GM19023 (cell line): Measurements from ENCODE around the gene EPHA7.

Source experiments
- ATAC-seq: cut with Tn5 transposase; IDR thresholded peaks from one replicate; pipeline ENCODE4 v1.9.1; 2021; ENCODE audit warnings: mild to moderate bottlenecking, moderate library complexity; ENCODE audit not compliant: unreplicated experiment

EPHA7 gene

DNA sequence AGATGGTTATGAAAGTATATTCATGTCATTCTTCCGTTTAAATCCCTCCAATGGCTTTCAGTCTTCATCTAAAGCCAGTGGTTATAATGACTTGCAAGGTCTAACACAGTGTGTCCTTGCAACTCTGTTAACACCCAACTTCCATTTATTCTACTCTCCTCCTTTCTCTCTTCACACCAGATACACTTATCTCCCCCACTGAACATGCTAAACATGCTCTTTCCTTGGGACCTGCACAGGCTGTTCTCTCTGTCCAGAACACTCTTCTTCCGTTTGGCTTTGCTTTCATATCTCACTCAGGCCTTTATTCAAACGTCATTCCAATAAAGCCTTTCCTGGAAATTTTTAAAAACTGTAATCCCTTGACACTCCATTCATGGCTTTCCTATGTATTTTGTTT lies 91.5 kb downstream of the EPHA7 start:
- ATAC-seq, result no peak

DNA sequence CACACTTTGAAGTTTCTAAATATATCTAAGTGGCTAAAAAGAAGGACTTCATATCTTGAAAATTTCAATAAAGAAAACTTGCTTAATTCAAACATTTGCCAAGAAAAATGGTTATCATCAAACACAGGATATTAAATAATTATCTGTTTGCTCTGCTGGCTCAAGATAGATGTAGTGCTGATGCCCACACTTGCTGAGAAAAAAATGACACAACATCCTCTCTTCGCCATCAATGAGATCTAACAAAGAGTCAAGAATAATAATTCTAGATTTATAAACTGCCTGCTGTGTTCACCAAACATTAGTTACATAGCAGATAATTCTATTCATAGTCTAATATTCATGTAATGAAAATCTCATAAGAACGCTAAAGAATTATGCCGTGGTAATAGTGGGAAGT lies 93.6 kb downstream of the EPHA7 start:
- ATAC-seq, result no peak

DNA sequence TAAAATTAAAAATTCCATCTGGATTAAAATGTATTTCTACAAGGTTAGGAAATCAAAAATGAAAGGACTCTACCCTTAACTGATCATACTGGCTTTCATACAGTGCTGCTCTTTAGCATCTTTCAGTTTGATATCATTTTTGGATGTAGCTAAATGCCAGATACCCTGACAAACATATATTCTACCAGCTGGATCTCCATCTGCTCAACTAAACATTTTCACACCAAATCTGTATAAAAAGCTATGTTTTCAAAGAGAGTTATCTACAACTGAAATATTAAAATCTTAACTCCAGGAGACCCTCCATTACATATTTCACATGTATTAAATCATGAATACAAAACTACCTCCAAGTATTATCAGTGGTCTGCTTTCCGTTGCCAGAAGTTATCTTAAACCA lies 95.7 kb downstream of the EPHA7 start:
- no peak for ATAC-seq

DNA sequence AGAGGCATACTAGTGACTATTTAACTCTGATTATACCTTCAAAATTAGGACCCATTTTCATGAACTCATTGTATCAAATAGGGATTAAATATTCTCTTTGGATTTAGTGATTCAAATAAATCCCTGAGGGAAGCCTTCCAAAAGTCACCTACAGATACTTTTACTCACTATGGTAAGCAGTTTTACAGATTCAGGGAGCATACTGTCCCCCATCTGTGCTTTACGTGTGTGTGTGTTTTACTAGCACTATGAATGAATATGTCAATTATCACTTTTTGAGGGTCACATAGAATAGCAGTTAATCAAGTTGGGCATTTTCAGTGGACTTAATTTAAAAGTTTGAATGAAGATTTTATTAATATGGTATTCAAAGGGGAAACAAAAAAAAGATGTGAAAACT lies 96.7 kb downstream of the EPHA7 start:
- ATAC-seq, result no peak

DNA sequence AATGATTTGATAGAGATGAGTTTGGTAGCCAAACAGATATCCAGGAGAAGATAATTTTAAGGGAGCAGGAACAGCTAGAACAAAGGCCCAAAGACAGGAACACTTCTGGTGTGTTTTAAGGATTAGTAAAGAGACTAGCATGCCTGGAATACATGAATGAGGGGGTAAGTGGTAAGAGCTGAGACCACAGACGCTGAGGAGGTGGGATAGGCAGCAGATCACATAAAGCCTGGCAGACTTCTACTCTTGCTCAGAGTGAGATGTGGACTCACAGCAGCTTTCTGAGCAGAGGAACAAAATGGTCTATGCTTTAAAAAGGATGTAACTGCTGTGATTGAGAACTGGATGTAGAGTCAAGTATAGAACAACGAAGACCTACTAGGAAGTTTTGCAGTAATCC lies 100.1 kb downstream of the EPHA7 start:
- no peak for ATAC-seq

DNA sequence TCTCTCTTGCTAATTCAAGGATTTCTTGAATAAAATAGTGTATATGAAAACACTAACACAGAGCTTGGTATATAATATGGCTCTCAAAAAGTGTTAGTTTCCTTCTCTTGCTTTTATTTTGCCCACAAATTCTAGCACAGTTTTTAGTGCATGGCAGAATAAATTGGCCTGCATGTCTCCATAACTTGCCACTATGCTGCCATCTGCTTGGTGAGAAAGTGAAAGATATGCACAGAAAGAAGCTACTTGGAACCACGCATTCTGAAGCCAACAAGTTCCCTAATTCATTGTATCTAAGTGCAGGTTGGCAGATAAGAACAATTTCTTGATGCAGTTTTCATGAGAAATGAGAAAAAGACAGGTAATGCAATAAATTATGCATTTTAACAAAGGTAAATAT lies 101.2 kb downstream of the EPHA7 start:
- ATAC-seq, result no peak

DNA sequence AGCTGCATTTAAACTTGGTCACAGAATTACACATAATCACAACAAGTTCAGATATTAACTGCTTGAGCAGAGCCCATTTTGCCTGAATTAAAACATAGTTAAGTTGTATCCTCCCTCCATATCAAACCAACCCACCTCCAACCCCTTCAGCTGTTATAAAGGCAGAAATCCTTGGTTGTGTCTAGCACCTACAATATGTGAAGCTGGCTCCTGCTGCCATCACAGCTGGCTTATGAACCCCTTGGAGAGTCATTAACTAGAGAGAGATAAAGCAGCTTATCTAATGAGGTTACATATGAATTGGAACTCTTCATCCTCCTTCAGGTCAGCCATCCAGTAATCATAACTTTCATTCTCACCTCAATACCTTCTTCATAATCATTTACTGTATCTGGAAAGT lies 101.8 kb downstream of the EPHA7 start:
- ATAC-seq, result no peak

DNA sequence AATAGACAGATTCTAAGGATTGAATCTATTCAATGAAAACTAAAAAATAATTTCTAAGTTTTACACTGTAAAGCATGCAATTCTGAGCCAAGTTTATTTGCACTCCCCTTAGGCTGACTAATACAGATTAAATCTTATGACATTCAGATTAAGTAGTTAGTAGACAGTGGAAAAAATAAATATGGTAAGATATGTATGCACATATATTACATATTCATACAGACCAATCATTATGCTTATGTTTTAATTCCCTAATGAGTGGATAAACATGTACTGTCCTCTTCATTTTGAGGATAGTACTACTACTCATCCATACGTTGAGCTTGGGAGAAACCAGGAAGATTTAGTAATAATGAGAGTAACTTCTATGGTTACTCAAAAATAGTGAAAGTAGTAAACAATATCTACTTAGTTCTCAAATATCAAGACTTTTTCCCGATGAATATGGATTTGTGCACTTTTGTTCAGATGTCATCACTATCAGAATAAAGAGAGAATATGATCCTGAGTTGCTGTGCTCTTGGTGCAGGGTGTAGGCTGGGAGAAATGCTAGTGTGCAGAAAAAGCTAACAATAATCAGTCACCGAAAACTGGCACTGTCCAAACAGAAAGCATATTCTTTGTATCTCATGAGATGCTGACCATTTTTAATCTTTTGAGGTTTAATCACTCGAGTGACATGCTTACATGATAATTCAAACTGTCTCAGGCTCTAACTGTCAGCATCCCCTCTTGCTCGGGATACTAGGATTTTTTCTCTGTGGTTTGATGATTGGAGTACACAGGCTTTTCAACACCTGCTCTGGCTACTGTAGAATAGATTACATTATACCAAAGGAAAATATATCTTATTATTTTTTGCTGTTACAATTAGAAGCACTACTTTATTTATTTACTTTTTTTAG lies 111.6 kb downstream of the EPHA7 start:
- no peak for ATAC-seq

DNA sequence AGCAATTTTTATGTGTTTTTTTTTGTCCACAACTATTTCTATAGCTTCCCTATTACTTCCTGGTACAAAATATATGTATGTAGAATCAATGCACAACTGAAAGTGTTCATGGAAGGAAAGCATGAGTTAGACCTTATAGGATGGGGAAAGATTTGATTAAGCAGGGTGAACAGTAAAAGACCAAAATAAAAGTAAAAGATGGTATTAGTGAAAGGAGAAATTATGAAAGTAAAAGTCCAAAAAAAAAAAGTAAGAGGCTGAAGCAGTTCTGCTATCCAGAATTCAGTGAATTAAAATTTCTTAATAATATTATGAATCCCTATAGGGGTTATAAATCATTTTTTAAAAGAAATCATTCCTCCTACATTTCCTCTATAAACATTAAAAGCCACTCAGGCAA lies 114.3 kb downstream of the EPHA7 start:
- ATAC-seq, result no peak

DNA sequence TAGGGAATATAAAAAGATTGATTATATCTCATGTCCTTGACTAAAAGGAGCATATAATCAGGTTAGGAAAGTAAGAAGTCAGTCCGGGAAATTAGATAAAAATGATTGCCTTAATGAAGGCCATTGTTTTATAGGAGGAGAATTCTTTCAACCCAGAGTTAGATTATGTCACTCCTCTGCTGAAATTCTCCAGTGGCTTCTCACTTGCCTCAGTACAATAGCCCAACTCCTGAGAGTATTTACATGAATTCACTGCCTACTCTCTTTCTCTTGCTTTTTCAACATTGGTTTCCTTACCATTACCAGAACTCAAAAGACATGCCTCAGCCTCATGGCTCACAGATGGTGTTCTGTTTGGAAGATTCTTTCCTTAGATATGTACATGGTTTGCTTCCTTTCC lies 114.9 kb downstream of the EPHA7 start:
- ATAC-seq, result no peak

DNA sequence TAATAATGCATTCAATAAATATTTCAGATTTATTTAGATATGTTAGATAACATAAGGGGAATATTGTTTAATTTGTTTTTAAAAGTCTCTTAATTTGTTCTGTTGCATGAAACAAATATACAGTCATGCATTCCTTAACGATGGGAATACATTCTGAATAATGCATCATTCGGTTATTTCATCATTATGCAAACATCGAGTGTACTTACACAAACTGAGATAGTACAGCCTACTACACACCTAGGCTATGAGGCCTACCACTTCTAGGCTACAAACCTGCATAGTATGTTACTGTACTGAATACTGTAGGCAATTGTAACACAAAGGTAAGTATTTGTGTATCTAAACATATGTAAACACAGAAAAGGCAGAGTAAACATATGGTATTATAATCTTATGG lies 118.7 kb downstream of the EPHA7 start:
- no peak for ATAC-seq

DNA sequence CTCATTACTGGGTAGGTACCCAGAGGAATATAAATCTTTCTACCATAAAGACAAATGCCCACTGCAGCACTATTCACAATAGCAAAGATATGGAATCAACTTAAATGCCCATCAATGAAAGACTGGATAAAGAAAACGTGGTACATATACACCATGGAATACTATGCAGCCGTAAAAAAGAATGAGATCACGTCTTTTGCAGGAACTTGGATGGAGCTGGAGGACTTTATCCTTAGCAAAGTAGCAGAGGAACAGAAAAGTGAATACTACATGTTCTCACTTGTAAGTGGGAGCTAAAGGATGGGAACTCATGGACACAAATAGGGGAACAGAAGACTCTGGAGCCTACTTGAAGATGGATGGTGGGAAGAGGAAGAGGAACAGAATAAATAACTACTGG lies 119.7 kb downstream of the EPHA7 start:
- ATAC-seq, result no peak

DNA sequence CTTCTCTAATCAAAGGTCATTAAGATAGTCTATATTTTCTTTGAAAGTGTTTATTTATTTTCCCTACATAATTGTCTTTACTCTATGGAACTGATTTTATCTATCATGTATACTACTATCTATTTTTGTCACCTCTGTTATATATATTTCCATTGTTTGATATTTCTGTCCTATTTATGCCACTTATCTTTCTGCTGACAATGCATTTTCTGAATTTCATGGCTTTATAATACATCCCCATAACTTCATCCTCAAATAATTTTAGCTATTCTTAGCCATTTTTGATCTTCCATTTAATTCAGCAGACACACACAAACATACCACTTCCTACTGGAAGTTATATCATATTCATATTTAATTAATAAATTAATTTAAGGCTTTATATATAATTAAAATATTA lies 123.7 kb downstream of the EPHA7 start:
- no peak for ATAC-seq

DNA sequence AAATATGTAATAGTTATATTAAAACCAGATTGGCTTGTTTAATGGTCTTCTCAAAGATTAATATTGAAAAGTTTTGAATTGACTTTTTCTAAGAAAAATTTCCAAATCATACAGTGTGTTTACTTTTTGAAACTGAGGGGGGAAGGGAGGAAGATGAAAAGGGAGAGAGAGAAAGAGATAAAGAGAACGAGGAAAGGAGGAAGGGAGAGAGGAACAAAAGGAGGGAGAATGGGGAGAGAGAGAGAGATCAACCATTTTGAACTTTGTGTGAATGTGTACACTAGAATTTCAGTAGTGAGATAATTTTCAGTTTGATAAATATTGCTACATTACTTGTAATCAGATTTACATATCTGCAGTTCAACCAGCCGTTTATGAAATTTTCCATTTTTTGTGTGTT lies 124.5 kb downstream of the EPHA7 start:
- ATAC-seq, result no peak

DNA sequence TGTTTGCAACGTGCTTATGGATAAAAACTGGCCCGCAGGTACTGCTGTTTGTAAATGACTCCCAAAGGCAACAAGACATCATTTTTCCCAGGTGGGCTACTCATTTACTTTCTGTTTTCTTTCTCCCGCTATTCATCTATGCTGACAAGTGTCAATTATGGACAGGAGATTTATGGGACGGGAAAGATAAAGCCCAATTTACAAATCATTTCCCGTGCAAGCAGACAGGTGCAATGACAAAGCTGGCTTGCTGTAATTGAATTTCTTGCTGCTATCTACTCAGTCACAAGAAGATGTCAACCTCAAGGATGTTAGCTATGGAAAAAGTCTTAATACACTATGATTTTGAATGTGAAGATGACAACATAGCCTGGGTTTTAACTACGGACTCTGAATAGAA lies 125.5 kb downstream of the EPHA7 start:
- no peak for ATAC-seq

DNA sequence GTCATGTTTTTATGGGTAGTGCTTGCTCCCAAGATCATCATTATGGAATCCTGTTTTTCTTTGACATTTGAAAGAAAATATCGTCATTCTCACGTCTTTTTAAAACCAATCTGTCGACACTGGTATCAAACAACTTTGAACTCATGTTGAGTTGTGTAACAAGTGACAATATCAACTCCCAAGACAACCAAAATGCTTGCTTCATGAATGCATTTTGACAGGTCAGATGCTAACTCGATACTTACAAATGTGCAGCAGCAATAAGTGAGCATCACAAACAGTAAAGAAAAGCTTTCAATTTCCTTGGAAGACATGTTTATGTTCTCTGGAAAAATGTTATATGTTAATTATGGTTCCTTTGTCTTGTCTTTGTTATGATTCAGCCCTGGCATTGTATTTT lies 125.9 kb downstream of the EPHA7 start:
- no peak for ATAC-seq

DNA sequence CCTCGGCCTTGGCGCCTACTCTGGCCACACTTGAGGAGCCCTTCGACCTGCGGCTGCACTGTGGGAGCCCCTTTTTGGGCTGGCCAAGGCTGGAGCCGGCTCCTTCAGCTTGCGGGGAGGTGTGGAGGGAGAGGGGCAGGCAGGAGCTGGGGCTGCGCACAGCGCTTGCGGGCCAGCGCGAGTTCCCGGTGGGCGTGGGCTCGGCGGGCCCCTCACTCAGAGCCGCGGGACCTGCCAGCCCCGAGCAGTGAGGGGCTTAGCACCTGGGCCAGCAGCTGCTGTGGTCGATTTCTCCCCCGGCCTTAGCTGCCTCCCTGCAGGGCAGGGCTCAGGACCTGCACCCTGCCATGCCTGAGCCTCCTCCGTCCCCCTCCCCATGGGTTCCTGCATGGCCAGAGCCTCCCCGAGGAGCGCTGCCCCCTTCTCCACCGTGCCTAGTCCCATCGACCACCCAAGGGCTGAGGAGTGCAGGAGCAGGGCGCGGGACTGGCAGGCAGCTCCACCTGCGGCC lies 136.8 kb downstream of the EPHA7 start:
- ATAC-seq, result no peak

DNA sequence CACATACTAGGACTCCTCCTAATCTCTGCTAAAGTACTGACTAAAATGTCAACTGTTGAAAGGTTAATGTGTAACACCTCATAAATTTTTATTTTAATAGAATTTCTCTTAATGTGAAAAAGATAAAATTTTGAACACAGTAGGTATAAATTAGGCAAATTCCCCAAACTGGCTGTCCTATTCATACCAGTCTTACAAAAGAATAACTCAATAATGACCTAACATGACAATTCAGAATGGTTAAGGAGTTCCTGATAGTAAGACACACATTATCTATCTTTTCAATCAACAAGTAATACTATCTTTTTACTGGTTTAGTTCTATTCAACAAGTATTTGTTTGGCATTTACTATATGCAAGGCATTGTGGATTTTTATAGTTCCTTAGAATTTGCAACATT lies 141.1 kb downstream of the EPHA7 start:
- no peak for ATAC-seq

DNA sequence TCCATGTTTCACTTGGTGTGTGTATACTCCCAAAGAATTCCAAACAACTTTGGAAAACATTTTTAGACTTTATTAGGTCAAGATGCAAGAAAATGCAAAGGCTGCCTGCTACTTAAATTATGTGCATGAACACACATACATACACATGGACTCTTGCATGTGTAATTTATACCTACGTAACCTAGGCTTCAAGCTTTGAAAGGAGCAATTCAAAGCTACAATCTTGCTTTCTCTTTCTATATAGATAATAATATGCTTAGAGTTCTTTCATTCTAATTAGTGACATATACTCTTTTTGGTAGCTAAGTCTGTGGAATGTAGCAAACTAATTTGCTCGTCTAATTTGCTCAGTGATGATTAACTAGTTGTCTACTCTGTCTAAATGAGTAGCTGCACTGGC lies 146.5 kb downstream of the EPHA7 start:
- ATAC-seq, result no peak

DNA sequence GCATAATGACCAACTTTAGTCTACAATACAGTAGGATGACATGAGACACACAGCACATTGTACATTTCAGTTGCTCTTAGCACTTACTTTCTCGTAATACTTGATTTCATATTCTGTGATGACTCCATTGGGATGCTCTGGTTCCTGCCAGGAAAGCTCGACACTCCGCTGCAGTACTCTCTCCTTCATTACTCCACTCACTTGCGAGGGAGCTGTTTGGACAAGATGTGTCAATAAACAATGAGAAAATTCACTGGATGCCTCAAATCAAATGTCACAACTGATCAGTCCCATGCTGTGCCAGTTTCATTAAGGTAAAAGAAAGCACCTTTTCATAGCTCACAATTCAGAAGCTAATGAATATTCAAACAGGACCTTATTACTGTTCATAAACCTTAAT lies 147.1 kb downstream of the EPHA7 start:
- ATAC-seq, result no peak

DNA sequence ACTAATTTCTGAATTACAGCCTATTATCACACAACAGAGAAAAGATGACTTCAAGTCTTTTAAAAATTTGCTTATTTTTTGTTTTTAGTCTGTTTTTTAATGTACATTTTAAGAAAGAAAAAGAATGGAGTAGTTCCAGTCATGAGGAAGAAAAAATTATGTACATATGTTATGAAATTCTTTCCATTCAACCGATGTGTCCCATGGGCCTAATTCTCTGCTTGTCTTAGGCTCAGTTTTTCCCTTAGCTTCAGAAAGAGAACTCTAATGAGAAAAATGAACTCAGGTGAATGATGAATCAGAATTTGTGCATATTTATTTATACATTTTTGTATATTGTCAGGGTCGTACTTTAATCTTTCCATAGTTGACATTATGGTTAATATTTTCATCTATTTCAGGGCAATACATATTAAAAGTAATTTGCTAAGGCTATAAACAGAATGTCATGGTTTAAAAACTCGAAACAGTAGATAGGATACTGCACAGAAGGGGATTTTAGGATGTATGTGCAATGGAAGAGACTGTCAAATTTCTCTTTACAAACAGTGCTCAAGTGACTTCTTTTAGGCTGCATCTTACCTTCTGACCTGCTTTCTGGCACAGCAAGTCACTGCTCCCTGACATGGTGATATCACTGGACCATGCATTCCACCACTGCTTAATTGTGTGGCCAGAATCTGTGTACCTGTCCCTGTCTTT lies 153.1 kb downstream of the EPHA7 start:
- no peak for ATAC-seq

DNA sequence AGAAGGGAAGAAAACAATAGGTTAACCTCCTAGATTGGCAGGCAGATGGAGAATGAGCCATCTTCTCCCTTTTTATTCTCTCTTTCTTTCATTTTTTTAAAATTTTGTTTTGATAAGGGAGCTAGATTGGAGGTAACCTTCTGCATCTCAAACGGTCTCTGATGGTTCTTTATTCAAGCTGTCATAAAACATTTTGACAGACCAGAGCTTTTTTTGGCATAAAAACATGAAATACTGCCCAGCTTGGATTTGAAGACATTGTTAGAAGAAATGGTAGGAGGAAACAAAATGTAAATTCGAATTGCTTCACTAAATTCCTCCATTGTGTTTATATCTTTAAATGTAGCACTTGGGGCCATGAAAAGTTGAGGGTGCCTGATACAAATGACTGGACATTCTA lies 158.5 kb downstream of the EPHA7 start:
- no peak for ATAC-seq
